ENCODE measurements around the gene SGF29.
"Not testable (repeated sequence)": the region's sequence is repeated elsewhere in the genome, so short reads cannot be mapped to it uniquely, and the experiment has no call there.

The SGF29 gene

DNA sequence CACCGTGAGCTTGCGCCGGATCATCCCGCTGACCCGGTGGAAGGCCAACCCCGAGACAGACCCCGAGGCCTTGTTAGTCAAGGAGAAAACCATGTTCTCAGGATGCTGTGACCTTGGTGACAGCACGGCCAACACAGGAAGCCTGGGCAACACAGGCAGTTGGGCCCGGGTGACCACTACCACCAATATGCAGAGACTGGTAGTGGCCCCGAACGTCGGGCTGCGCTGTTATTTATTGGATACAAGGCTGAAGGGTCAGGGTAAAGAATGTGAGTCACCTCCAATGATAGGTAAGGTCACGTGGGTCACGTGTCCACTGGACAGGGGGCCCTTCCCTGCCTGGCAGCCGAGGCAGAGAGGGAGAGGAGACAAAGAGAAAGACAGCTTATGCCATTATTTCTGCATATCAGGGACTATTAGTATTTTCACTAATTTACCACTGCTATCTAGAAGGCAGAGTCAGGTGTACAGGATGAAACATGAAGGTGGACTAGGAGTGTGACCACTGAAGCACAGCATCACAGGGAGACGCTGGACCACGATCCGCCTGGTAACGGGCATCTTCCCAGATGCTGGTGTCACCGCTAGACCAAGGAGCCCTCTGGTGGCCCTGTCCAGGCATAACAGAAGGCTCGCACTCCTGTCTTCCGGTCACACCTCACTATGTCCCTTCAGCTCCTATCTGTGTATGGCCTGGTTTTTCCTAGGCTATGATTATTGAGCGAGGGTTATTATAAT lies 61.9 kb downstream of the SGF29 start:
- DNase-seq = peak; percentile 61

DNA sequence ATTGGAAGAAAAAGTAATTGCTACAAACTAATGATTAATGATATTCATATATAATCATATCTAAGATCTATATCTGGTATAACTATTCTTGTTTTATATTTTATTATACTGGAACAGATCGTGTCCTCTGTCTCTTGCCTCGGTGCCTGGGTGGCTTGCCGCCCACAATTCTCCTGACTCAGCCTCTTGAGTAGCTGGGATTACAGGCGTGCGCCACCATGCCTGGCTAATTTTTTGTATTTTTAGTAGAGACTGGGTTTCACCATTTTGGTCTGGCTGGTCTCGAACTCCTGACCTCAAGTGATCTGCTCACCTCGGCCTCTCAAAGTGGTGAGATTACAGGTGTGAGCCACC lies 62.5 kb downstream of the SGF29 start:
- DNase-seq = not testable (repeated sequence)

DNA sequence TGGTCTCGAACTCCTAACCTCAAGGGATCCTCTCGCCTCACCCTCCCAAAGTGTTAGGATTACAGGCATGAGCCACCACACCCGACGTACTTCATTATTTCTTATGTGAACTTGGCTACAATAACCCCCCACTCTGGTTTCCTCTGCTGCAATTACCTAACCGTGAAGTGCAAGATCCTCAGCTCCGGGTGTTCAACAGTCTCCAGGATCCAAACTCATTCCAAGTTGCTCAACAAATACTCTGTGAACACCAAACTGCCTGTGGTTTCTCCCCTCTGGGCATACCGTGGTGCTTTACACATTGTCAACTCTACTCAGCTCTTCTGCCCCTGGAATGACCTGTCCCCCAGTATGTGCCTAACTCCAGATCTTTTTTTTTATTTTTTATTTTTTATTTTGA lies 62.9 kb downstream of the SGF29 start:
- DNase-seq = no peak

DNA sequence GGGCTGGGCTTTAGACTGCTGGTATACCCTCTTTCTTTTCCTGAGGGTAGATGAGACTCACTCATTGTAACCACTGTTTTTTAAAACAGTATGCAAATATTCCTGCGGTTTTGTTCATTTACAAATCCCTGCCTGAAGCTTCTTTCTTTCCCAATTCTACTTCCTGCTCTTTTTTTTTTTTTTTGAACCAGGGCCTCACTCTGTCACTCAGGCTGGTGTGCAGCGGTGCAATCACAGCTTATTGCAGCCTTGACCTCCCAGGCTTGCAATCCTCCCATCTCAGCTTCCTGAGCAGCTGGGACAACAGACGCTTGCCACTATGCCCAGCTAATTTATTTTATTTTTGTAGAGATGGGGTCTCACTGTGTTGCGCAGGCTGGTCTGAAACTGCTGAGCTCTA lies 64.2 kb downstream of the SGF29 start:
- DNase-seq = peak; percentile 35

DNA sequence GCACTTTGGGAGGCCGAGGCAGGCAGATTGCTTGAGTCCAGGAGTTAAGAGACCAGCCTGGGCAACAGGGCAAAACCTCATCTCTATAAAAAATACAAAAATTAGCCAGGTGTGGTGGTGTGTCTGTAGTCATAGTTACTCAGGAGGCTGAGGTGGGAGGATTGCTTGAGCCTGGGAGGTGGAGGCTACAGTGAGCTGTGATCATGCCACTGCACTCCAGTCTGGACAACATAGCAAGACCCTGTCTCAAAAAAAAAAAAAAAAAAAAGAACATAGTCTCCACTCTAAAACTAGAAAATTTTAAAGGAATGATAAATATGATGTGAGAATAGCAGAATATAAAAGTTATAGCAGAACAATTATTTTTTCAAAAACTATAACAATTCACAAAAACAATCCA lies 66.6 kb downstream of the SGF29 start:
- DNase-seq = not testable (repeated sequence)

DNA sequence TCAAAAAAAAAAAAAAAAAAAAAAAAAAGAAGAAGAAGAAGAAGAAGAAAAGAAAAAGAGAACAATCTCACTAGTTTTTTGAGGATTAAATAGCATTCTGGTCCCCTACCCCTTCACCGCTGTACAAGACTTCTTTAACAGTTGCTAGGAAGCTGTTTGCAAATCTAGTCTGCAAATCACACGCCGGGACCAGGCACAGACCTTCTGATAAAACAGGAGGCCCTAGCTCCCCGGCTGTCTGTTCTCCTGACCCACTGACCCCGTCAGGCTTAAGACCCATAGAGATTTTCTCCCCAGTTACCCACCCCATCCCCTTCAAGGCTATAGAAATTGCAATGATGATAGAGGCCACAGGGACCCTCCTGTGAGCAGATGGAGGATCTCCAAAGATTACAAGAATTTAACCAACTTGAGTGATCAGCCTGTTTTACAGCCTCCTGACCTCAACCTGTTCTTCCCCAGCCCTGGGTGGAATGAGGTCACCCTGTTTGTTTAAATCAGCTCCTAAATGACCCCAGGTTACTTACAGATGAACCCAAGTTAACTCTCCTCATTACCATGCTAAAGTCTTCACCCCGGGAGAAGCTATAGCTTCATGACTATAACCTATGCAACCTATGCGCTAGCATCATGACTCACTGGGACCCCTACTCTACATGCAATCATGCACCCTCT lies 67.9 kb downstream of the SGF29 start:
- peak; percentile 17 for DNase-seq

DNA sequence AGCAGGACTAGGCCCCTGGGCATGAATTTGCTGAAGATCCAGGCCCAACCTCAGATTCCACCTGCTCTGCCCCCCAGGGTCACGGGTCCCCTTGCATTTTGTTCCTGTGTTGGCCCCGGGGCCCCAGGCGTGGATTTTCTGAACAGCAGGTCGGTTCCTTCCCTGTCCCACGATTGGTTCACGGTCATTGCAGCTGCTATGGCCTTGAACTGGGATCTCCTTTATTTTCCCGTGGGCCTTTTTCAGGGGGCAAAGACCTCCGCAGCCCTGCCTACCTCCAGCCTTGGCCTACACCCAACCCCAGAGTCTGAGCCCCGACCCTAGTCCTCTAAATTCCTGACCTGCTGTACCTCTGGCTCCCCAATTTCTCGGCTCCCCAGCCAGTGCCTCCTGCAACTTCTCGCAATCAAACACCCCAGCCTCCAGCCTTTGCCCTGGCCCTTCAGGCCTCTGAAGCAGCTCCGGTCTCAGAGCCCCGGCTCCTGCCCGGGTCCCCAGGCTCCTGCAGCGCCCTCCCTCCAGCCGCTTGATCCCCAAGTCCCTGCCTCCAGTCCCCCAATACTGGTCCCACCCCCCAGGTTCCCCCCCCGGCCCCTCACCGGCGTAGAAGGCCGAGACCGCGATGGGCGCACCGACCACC lies 68.9 kb downstream of the SGF29 start:
- DNase-seq = peak; percentile 40

DNA sequence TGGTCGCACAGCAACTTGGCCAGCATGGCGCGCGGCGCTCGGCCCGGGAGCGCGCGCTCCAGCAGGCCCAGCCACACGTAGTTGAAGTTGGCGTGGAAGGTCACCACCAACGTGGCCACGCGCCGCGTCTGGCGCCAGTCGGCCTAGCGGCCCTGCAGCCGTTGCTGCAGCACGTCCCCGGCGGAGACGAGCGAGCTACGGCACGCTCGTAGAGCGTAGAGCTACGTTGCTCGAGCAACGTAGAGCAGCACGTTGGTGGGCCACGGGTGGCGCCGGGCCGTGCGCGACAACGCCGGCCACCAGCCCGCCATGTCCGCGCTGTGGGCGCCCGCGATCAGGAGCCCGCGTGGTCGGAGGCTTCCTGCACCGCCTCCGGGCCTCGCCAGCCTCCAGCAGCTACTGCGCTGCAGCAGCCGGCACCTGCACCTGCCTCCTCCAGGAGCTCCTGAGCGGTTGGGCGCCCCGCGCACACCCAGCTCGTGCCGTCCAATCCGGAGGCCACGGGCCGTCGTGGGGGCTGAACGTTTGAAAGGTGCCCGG lies 69.5 kb downstream of the SGF29 start:
- DNase-seq = peak; percentile 94

DNA sequence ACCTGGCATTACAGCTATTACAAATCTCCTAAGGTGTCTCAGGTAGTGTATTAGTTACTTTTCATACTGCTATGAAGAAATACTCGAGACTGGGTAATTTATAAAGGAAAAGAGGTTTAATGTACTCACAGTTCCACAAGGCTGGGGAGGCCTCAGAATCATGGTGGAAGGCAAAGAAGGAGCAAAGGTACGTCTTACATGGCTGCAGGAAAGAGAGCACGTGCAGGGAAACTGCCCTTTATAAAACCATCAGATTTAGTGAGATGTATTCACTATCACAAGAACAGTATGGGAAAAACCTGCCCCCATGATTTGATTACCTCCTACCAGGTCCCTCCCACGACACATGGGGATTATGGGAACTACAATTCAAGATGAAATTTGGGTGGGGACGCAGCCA lies 77.2 kb downstream of the SGF29 start:
- not testable (repeated sequence) for DNase-seq

DNA sequence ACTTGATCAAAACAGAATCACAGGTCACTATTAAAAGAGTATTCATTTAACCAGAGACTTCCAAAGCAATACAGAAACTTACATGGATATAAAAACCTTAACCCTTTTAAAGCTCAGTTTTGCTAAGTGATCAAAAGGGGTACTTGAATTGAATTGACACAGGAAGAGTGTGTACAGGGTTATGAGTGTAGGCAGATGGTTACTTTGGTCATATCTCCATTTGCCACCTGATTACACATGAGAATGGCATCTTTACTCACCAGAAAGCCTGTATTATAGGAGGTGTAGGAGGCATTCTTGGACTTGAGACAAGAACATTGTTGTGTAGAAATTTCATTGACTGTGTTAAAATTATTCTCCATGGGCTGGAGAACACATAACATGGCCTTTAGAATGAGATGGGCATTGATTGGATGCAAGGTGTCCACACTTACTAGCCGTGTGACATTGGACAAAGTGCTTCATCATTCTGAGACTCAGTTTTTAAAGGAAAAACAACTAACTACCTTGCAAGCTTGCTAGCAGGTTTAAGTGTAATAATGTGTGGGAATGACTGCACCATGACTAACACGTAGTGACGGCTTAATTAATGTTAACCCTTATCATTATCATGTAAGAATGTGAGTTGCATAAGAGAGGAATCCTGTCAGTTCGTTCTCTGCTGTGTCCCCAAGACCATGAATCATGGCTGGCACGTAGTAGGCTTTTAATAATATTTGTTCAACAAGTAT lies 82.5 kb downstream of the SGF29 start:
- not testable (repeated sequence) for DNase-seq

DNA sequence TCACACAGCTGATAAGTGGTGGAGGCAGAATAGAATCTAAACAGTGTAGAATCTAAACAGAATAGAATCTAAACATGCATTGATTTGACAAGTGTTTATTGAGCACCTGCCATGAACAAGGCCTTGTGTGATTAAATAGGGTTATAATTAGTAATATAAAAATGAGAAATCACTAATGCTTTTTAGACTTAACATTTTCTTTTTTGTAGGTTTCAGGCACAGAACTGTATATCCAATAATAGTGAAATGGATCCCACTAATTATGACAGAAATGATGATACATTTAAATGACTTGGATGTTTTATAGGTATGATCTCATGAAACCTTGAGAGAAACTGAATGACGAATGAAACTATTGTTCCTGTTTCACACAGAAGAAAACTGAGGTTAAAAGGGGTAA lies 84.0 kb downstream of the SGF29 start, which contains the start of gene NPIPB8:
TSS of gene NPIPB8 (plus strand) at position 301 of the 400 bp plus-strand sequence. CDS start 296 bp downstream, outside the sequence.
- not testable (repeated sequence) for DNase-seq

DNA sequence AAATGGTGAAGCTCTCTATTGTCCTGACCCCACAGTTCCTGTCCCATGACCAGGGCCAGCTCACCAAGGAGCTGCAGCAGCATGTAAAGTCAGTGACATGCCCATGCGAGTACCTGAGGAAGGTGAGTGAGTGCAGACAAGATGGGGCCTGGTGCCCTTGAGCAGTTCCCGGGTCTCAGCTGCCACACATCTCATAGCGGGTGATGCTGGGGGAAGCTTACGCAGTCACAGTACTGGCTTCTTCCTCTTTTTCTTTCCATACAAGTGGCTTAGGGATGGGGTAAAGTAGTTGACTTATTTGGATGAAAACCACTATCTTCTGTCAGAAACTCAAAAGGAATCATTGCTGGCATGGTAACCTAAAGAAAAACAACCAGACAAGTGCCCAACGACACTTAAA lies 84.6 kb downstream of the SGF29 start:
- not testable (repeated sequence) for DNase-seq

DNA sequence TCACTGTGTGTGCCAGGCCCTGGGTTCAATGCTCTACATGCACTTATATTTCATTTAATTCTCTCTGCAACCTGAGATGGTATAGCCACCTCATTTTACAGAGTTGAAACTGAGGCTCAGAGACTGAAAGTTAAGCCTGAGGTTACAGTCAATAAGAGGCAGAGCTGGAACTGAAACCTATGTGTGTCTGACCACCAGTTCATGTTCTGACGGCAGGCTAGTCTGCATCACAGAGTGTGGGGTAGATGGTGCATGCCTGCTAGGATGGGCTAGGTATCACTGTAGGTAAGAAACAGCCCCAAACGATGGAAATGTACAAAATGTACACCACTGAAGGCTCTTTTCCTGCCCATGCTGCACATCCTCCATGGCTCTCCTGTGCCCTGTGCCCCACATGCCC lies 86.2 kb downstream of the SGF29 start:
- not testable (repeated sequence) for DNase-seq

Measured in DMS53 (cell line).